Measurements from ENCODE around the gene CREB3.

DNA sequence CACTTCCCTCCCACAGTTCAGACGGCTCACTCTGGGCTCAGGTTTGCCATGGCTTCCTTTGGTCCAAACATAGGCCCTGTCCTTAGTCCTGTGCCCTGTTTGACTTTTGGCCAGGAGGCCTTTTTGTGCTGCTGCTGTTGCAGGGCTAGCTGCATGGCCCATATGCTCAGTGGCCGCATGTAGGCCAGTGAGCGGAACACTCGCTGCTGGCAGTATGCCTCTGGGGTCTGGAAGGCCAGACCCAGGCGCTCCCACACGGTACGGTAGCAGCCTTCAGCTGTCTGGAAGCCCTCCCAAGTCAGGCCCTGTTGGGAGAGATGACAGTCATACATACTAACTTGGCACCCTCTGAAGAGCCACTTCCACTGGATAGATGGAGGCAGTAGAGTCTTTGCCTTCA, 4.7 kb downstream of the CREB3 start:
- no peak for TF ChIP-seq EP300 (IDR thresholded peaks at IDR 0.05)
- TF ChIP-seq CEBPB (IDR thresholded peaks at IDR 0.05) = no peak
- no peak for TF ChIP-seq ZSCAN20 (CRISPR knock-in tag; IDR thresholded peaks at IDR 0.05)
- TF ChIP-seq, protein P1, sequence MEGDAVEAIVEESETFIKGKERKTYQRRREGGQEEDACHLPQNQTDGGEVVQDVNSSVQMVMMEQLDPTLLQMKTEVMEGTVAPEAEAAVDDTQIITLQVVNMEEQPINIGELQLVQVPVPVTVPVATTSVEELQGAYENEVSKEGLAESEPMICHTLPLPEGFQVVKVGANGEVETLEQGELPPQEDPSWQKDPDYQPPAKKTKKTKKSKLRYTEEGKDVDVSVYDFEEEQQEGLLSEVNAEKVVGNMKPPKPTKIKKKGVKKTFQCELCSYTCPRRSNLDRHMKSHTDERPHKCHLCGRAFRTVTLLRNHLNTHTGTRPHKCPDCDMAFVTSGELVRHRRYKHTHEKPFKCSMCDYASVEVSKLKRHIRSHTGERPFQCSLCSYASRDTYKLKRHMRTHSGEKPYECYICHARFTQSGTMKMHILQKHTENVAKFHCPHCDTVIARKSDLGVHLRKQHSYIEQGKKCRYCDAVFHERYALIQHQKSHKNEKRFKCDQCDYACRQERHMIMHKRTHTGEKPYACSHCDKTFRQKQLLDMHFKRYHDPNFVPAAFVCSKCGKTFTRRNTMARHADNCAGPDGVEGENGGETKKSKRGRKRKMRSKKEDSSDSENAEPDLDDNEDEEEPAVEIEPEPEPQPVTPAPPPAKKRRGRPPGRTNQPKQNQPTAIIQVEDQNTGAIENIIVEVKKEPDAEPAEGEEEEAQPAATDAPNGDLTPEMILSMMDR (IDR thresholded peaks at IDR 0.05) = no peak
- TF ChIP-seq, protein P2, sequence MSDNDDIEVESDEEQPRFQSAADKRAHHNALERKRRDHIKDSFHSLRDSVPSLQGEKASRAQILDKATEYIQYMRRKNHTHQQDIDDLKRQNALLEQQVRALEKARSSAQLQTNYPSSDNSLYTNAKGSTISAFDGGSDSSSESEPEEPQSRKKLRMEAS (IDR thresholded peaks at IDR 0.05) = no peak
- TF ChIP-seq BHLHE40 (IDR thresholded peaks at IDR 0.05; ENCODE audit: low read depth, low read length) = no peak
- TF ChIP-seq SMC3 (IDR thresholded peaks at IDR 0.05) = no peak
- TF ChIP-seq POLR2A (IDR thresholded peaks at IDR 0.05; ENCODE audit: low read length) = no peak

All from A549 (cell line).